Fibroblast of skin of abdomen (primary cell): ENCODE data around the gene TAF3.
"Not testable (repeated sequence)": the region's sequence is repeated elsewhere in the genome, so short reads cannot be mapped to it uniquely, and the experiment has no call there.

Experiments
- DNase-seq: peaks from one replicate; pipeline ENCODE4 v3.0.0-alpha.2; 2013

Gene TAF3

GRCh38 chr10:7811000-7811399 lies 7.3 kb upstream of the TAF3 start:
- no peak for DNase-seq

- not testable (repeated sequence) for DNase-seq
These were observed 6.6 kb upstream of the TAF3 start for GRCh38 chr10:7811743-7812142.

GRCh38 chr10:7813481-7813880 lies 4.8 kb upstream of the TAF3 start:
- DNase-seq = no peak

GRCh38 chr10:7817576-7817975 lies 729 bp upstream of the TAF3 start:
- no peak for DNase-seq

- no peak for DNase-seq
These were observed 366 bp upstream of the TAF3 start for GRCh38 chr10:7817984-7818294.

- peak; percentile 29 for DNase-seq
These were observed 786 bp downstream of the TAF3 start for GRCh38 chr10:7819121-7819460.

- no peak for DNase-seq
These were observed 5.9 kb downstream of the TAF3 start for GRCh38 chr10:7824251-7824650.

GRCh38 chr10:7826971-7827370 lies 8.7 kb downstream of the TAF3 start:
- DNase-seq = peak; percentile 27

- no peak for DNase-seq
These were observed 11.1 kb downstream of the TAF3 start for GRCh38 chr10:7829289-7829834.

- DNase-seq = peak; percentile 21
These were observed 13.8 kb downstream of the TAF3 start for GRCh38 chr10:7832060-7832459.

GRCh38 chr10:7833210-7833609 lies 14.9 kb downstream of the TAF3 start:
- DNase-seq = no peak

- DNase-seq = no peak
These were observed 16.0 kb downstream of the TAF3 start for GRCh38 chr10:7834262-7834661.

GRCh38 chr10:7836571-7836970 lies 18.3 kb downstream of the TAF3 start:
- no peak for DNase-seq

- DNase-seq = peak; percentile 38
These were observed 28.3 kb downstream of the TAF3 start for GRCh38 chr10:7846591-7846990.

- DNase-seq = no peak
These were observed 35.0 kb downstream of the TAF3 start for GRCh38 chr10:7853226-7853842.

- DNase-seq = no peak
These were observed 35.6 kb downstream of the TAF3 start for GRCh38 chr10:7853890-7854289.

GRCh38 chr10:7855205-7855604 lies 36.9 kb downstream of the TAF3 start:
- DNase-seq = peak; percentile 5

GRCh38 chr10:7856678-7857077 lies 38.4 kb downstream of the TAF3 start:
- DNase-seq = no peak

- no peak for DNase-seq
These were observed 39.0 kb downstream of the TAF3 start for GRCh38 chr10:7857262-7857661.

GRCh38 chr10:7861509-7862120 lies 43.3 kb downstream of the TAF3 start:
- no peak for DNase-seq

- no peak for DNase-seq
These were observed 43.8 kb downstream of the TAF3 start for GRCh38 chr10:7862121-7862514.

GRCh38 chr10:7866176-7866575 lies 47.9 kb downstream of the TAF3 start:
- DNase-seq = peak; percentile 39

GRCh38 chr10:7872041-7872442 lies 53.7 kb downstream of the TAF3 start:
- peak; percentile 20 for DNase-seq

GRCh38 chr10:7874864-7875263 lies 56.6 kb downstream of the TAF3 start:
- no peak for DNase-seq
